ENCODE results near the gene RNF167.

GRCh38 chr17:4944554-4945175, 4.6 kb downstream of the RNF167 start:
- TF ChIP-seq CTCF (IDR thresholded peaks at IDR 0.05) (no peak), POLR2A (IDR thresholded peaks at IDR 0.05) (no peak)
